NCI-H2081 treated with DMSO at 0.1 percent for 48 hours (cell line): ENCODE data around the gene DLX4.

ENCODE experiments used
- DNase-seq: peaks from one replicate; lab custom pipeline; 2025; lab: John Stamatoyannopoulos, UW

The DLX4 gene

GRCh38 chr17:50014471-50015088 lies 45.6 kb downstream of the DLX4 start:
- no peak for DNase-seq

GRCh38 chr17:50015146-50015545 lies 46.2 kb downstream of the DLX4 start:
- no peak for DNase-seq

GRCh38 chr17:50018909-50019308 lies 49.9 kb downstream of the DLX4 start:
- no peak for DNase-seq

GRCh38 chr17:50020841-50021599 lies 52.0 kb downstream of the DLX4 start:
- no peak for DNase-seq

- no peak for DNase-seq
These were observed 52.8 kb downstream of the DLX4 start for GRCh38 chr17:50021681-50022370.

- DNase-seq, result no peak
These were observed 53.6 kb downstream of the DLX4 start for GRCh38 chr17:50022463-50023130.

GRCh38 chr17:50023520-50023919 lies 54.5 kb downstream of the DLX4 start:
- DNase-seq, result no peak
